ENCODE results near the gene HOGA1.

DNA sequence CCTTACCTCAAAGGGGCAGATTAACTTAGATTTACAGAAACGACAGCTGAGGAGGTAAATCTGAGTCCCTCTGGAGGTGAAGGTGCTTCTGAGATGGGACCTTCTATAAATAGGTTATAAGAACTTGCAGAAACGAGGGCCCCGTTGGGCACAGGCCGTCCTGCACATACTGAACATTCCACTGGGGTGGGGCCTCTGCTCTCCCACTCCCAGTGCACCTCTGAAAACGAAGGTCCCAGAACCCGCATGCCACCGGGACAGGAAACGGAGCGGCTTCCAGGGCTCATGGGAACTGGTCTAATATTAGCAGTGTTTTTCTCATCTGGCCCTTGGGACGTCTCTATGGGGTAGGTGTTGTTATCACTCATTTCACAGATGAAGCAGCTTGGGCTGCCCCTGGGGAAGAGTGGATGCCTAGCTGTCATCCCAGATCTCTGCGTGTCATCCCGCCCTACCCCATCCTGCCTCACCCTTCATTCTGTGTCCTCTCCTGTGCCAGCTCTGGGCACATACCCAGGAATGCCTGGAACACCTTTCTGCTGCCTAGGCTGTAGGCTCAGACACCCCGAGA is 24.9 kb downstream of the HOGA1 start:
- TF ChIP-seq, protein P1, sequence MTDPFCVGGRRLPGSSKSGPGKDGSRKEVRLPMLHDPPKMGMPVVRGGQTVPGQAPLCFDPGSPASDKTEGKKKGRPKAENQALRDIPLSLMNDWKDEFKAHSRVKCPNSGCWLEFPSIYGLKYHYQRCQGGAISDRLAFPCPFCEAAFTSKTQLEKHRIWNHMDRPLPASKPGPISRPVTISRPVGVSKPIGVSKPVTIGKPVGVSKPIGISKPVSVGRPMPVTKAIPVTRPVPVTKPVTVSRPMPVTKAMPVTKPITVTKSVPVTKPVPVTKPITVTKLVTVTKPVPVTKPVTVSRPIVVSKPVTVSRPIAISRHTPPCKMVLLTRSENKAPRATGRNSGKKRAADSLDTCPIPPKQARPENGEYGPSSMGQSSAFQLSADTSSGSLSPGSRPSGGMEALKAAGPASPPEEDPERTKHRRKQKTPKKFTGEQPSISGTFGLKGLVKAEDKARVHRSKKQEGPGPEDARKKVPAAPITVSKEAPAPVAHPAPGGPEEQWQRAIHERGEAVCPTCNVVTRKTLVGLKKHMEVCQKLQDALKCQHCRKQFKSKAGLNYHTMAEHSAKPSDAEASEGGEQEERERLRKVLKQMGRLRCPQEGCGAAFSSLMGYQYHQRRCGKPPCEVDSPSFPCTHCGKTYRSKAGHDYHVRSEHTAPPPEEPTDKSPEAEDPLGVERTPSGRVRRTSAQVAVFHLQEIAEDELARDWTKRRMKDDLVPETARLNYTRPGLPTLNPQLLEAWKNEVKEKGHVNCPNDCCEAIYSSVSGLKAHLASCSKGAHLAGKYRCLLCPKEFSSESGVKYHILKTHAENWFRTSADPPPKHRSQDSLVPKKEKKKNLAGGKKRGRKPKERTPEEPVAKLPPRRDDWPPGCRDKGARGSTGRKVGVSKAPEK (CRISPR knock-in tag; IDR thresholded peaks at IDR 0.05; ENCODE audit: borderline replicate concordance): no peak
- TF ChIP-seq, protein P2, sequence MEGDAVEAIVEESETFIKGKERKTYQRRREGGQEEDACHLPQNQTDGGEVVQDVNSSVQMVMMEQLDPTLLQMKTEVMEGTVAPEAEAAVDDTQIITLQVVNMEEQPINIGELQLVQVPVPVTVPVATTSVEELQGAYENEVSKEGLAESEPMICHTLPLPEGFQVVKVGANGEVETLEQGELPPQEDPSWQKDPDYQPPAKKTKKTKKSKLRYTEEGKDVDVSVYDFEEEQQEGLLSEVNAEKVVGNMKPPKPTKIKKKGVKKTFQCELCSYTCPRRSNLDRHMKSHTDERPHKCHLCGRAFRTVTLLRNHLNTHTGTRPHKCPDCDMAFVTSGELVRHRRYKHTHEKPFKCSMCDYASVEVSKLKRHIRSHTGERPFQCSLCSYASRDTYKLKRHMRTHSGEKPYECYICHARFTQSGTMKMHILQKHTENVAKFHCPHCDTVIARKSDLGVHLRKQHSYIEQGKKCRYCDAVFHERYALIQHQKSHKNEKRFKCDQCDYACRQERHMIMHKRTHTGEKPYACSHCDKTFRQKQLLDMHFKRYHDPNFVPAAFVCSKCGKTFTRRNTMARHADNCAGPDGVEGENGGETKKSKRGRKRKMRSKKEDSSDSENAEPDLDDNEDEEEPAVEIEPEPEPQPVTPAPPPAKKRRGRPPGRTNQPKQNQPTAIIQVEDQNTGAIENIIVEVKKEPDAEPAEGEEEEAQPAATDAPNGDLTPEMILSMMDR (CRISPR knock-in tag; IDR thresholded peaks at IDR 0.05): no peak
- TF ChIP-seq POLR2A (IDR thresholded peaks at IDR 0.05; ENCODE audit: insufficient read depth in 1 of 2, low read depth in 2 of 2, low read length in 2 of 2) (no peak), FOXK2 (IDR thresholded peaks at IDR 0.05) (no peak), NFYB (CRISPR knock-in tag; IDR thresholded peaks at IDR 0.05) (no peak), ZNF577 (CRISPR knock-in tag; IDR thresholded peaks at IDR 0.05; ENCODE audit: borderline replicate concordance, low read depth) (no peak), EZH2 (conservative IDR thresholded peaks at IDR 0.05; ENCODE audit: low read depth, low read length) (no peak), KDM4B (CRISPR knock-in tag; IDR thresholded peaks at IDR 0.05) (no peak), PCBP2 (optimal IDR thresholded peaks at IDR 0.05; ENCODE audit: low read depth, low read length, poor library complexity, severe bottlenecking) (no peak), ZBTB21 (CRISPR knock-in tag; IDR thresholded peaks at IDR 0.05) (no peak), MED13 (CRISPR knock-in tag; IDR thresholded peaks at IDR 0.05) (no peak)
- TF ChIP-seq, protein P3, sequence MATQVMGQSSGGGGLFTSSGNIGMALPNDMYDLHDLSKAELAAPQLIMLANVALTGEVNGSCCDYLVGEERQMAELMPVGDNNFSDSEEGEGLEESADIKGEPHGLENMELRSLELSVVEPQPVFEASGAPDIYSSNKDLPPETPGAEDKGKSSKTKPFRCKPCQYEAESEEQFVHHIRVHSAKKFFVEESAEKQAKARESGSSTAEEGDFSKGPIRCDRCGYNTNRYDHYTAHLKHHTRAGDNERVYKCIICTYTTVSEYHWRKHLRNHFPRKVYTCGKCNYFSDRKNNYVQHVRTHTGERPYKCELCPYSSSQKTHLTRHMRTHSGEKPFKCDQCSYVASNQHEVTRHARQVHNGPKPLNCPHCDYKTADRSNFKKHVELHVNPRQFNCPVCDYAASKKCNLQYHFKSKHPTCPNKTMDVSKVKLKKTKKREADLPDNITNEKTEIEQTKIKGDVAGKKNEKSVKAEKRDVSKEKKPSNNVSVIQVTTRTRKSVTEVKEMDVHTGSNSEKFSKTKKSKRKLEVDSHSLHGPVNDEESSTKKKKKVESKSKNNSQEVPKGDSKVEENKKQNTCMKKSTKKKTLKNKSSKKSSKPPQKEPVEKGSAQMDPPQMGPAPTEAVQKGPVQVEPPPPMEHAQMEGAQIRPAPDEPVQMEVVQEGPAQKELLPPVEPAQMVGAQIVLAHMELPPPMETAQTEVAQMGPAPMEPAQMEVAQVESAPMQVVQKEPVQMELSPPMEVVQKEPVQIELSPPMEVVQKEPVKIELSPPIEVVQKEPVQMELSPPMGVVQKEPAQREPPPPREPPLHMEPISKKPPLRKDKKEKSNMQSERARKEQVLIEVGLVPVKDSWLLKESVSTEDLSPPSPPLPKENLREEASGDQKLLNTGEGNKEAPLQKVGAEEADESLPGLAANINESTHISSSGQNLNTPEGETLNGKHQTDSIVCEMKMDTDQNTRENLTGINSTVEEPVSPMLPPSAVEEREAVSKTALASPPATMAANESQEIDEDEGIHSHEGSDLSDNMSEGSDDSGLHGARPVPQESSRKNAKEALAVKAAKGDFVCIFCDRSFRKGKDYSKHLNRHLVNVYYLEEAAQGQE (IDR thresholded peaks at IDR 0.05; ENCODE audit: borderline replicate concordance in 1 of 2, low read depth in 1 of 2, low read length in 2 of 2): no peak
- TF ChIP-seq, protein P4, sequence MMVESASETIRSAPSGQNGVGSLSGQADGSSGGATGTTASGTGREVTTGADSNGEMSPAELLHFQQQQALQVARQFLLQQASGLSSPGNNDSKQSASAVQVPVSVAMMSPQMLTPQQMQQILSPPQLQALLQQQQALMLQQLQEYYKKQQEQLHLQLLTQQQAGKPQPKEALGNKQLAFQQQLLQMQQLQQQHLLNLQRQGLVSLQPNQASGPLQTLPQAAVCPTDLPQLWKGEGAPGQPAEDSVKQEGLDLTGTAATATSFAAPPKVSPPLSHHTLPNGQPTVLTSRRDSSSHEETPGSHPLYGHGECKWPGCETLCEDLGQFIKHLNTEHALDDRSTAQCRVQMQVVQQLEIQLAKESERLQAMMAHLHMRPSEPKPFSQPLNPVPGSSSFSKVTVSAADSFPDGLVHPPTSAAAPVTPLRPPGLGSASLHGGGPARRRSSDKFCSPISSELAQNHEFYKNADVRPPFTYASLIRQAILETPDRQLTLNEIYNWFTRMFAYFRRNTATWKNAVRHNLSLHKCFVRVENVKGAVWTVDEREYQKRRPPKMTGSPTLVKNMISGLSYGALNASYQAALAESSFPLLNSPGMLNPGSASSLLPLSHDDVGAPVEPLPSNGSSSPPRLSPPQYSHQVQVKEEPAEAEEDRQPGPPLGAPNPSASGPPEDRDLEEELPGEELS (CRISPR knock-in tag; IDR thresholded peaks at IDR 0.05): no peak
- TF ChIP-seq, protein P5, sequence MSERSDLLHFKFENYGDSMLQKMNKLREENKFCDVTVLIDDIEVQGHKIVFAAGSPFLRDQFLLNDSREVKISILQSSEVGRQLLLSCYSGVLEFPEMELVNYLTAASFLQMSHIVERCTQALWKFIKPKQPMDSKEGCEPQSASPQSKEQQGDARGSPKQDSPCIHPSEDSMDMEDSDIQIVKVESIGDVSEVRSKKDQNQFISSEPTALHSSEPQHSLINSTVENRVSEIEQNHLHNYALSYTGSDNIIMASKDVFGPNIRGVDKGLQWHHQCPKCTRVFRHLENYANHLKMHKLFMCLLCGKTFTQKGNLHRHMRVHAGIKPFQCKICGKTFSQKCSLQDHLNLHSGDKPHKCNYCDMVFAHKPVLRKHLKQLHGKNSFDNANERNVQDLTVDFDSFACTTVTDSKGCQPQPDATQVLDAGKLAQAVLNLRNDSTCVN (CRISPR knock-in tag; IDR thresholded peaks at IDR 0.05; ENCODE audit: borderline replicate concordance): no peak

Data from HepG2 (cell line).